AG08396 (cell line): ENCODE data around the gene ADIPOQ.
"Not testable (repeated sequence)": the region's sequence is repeated elsewhere in the genome, so short reads cannot be mapped to it uniquely, and the experiment has no call there.

ENCODE experiments used
- DNase-seq: peaks from one replicate; pipeline ENCODE4 v3.0.0; 2012; ENCODE audit warnings: low spot score, mixed read lengths

Gene ADIPOQ

GRCh38 chr3:186902154-186902553 lies 59.6 kb downstream of the ADIPOQ start:
- DNase-seq, result no peak

- no peak for DNase-seq
Observed at GRCh38 chr3:186902713-186903112, 60.2 kb downstream of the ADIPOQ start.

- not testable (repeated sequence) for DNase-seq
Observed at GRCh38 chr3:186903676-186904075, 61.2 kb downstream of the ADIPOQ start.

GRCh38 chr3:186907075-186907474 lies 64.6 kb downstream of the ADIPOQ start:
- DNase-seq, result not testable (repeated sequence)
